Measurements from ENCODE around the gene CLDN5. TPM values are rescaled to one million over a fixed set of nuclear protein-coding genes. Genes with fewer than 3 reads are reported as not detected.

Gene CLDN5
- polyA plus RNA-seq, 1 donor, result 58.6 TPM

- no peak for DNase-seq
Measured at GRCh38 chr22:19520566-19521305, 3.5 kb downstream of the CLDN5 start.

GRCh38 chr22:19520007-19520406 lies 4.2 kb downstream of the CLDN5 start:
- DNase-seq, result no peak

GRCh38 chr22:19519041-19519926 lies 4.9 kb downstream of the CLDN5 start:
- DNase-seq, result no peak

GRCh38 chr22:19518635-19519034 lies 5.6 kb downstream of the CLDN5 start:
- no peak for DNase-seq

- DNase-seq, result no peak
Measured at GRCh38 chr22:19517919-19518611, 6.1 kb downstream of the CLDN5 start.

- DNase-seq, result no peak
Measured at GRCh38 chr22:19517171-19517500, 7.1 kb downstream of the CLDN5 start.

GRCh38 chr22:19516378-19517170 lies 7.6 kb downstream of the CLDN5 start:
- no peak for DNase-seq

GRCh38 chr22:19515654-19516377 lies 8.4 kb downstream of the CLDN5 start:
- DNase-seq, result no peak

GRCh38 chr22:19514831-19515565 lies 9.2 kb downstream of the CLDN5 start:
- no peak for DNase-seq

GRCh38 chr22:19513823-19514222 lies 10.4 kb downstream of the CLDN5 start:
- no peak for DNase-seq

- DNase-seq, result no peak
Measured at GRCh38 chr22:19510919-19511341, 13.3 kb downstream of the CLDN5 start.

- DNase-seq, result no peak
Measured at GRCh38 chr22:19509923-19510322, 14.3 kb downstream of the CLDN5 start.

GRCh38 chr22:19509191-19509590 lies 15.0 kb downstream of the CLDN5 start:
- no peak for DNase-seq

GRCh38 chr22:19508024-19508776 lies 16.0 kb downstream of the CLDN5 start:
- DNase-seq, result no peak

- no peak for DNase-seq
Measured at GRCh38 chr22:19507534-19507861, 16.7 kb downstream of the CLDN5 start.

GRCh38 chr22:19506212-19506611 lies 18.0 kb downstream of the CLDN5 start:
- no peak for DNase-seq

GRCh38 chr22:19505735-19506126 lies 18.5 kb downstream of the CLDN5 start:
- DNase-seq, result no peak

GRCh38 chr22:19504900-19505734 lies 19.1 kb downstream of the CLDN5 start:
- no peak for DNase-seq

GRCh38 chr22:19503869-19504268 lies 20.3 kb downstream of the CLDN5 start:
- no peak for DNase-seq
